NCI-H146 treated with DMSO at 0.1 percent for 48 hours (cell line): Measurements from ENCODE around the gene TJP1.
"Not testable (repeated sequence)": the region's sequence is repeated elsewhere in the genome, so short reads cannot be mapped to it uniquely, and the experiment has no call there.

ENCODE experiments used
- DNase-seq: peaks from one replicate; lab custom pipeline; 2025; ENCODE audit not compliant: unreplicated experiment; lab: John Stamatoyannopoulos, UW

The TJP1 gene

GRCh38 chr15:29685156-29686078 is 136.9 kb downstream of the TJP1 start:
- no peak for DNase-seq

DNA sequence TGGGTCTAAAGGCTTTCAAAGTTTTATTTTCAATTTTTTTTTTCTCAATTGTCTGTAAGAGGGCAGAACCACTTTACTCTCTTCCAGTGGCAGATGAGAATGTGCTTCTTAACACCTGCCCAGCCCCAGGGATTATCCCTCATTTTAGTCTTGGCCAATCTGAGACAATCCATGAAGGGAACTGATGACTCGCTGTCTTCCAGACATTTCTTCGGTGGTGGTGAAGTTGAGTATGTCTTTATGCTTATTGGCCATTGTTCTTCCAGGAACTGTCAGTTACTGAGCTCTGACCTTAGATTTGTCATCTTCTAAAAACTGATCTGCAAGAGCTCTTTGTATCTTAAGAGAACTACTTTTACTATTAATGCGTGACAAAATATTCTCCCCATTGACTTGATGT is 139.5 kb downstream of the TJP1 start:
- DNase-seq: no peak

DNA sequence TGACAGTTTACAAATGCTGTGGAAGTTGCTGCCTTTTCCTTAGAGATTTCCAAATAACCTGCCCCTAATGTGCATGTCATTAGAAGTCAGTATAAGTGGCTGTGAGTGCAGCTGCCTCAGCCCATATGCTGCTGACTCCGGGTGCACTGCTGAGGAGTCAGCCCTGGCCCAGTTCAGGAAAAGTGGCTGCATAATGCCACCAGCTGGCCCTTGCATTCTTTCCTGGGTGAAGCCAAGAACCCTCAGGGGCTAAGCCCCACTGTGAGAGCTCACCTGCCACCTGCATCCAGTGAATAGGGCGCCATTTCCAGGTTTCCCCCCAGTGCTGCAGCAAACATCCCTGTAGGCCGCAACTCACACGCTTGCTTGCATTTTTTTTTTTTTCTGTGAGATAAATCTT is 139.9 kb downstream of the TJP1 start:
- no peak for DNase-seq

DNA sequence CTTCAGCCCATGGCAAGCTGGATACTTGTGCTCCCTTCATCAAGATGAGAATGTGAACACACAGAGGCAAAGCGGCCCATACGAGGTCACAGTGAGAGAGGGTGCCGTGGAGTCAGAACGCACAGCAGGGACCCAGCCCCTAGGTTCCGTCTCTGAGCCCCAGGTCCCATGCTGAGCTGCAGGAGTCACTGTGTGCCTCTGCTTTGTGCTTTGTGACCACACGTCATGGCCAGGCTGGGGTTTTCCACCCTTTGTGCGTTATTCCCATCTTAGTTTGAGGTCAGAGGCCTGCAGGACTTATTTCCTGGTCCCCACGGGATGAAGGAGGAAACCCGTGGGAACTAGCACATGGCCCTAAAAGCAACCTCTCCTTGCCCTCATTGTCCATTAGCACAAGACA is 140.3 kb downstream of the TJP1 start:
- DNase-seq: no peak

DNA sequence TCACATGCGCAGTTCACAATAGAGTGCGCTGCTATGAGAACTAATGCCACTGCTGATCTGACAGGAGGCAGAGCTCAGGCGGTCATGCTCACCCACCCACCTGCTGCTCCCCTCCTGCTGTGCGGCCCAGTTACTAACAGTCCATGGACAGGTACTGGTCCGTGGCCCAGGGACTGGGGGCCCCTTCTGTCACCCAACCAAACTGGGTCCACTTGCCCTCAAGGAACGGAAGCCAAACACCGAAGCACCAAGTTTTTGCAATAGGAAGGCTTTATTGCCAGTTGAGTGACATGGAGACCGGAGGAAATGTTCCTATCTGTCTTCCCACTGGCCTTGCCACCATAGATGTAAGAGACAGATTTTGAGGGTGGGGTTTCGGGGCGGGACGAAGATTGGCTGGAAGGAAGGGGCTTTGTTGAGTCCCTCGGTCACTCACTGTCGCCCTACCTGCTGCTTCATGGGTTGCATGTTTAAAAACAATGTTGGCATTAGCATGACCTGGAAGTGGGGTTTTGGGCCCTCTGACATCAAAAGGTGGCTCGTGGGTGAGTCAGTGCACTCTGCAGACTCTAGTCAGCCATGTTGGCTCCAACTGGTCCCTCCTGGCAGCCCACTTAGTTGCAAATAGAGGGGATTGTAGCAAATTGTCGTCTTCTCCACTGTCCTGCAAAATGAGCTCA is 141.0 kb downstream of the TJP1 start:
- DNase-seq: no peak

GRCh38 chr15:29680465-29681165 is 141.7 kb downstream of the TJP1 start:
- DNase-seq: no peak

GRCh38 chr15:29678504-29679034 is 143.7 kb downstream of the TJP1 start:
- no peak for DNase-seq

- peak; percentile 69 for DNase-seq
These were observed 144.3 kb downstream of the TJP1 start for GRCh38 chr15:29677871-29678461.

DNA sequence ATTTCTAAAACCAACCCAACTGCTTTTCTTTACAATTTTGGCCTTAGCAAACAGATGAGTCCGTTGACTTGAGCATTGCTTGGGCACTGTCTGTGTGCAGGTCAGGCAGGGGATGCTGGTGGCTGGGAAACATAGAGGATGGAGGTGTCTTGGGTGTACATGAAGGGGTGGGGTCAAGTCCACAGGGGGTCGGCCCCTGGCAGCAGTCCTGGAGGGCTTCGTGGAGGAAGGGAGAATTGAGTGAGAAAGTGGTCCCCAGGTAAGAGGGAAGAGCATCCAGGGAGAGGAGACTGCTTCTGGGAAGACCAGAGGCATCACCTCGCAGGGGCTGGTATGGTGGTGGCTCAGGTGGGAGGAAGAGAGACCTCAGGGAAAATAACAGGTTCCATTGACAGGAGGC is 144.8 kb downstream of the TJP1 start:
- DNase-seq: no peak

DNA sequence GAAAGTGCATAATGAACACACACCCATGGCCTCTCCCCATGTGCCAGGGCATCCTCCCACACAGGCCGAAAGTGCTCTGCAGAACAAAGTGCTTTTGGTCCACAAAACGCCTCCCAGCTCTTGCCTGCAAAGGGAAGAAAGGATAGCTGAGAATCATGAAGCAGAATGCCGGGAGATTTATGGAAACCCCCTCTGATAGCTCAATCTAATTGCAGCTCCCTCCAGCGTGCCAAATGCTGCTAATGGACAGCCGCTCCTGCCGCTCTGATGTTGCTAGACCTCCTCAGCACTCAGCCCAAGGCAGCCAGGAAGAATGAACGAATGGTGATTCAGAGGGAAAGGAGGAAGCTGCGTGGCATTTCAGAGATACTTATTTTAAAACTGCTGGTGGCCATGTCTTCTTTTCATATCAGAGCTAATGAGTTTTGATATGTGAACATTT is 145.3 kb downstream of the TJP1 start:
- DNase-seq: no peak

- not testable (repeated sequence) for DNase-seq
These were observed 145.8 kb downstream of the TJP1 start for GRCh38 chr15:29676374-29676960.

DNA sequence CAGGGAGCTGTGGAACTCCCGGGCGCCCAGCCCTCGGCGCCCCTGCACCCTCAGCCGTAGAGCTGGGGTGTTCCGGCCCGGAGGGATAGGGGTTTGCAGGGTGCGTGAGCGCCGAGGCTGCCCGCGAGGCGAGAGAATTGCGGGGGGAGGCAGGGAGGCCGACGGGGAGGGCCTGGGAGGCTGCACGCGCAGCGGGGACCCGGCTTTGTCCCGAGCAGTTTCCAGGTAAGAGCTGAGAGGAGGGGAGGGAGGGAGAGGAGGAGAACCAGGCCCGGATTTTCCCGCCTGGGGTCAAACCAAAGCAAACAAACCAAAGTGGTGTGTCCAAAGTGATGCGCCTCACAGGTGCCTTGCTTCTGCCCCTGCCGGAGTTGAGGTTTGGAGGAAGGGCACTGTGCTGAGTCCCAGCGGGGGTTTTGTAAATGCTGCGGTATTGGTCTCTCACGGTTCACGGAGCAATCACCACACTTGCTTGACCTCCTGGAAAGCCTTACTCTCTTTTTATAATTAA is 146.4 kb downstream of the TJP1 start:
- DNase-seq: peak; percentile 13

GRCh38 chr15:29674661-29675533 is 147.4 kb downstream of the TJP1 start:
- no peak for DNase-seq

DNA sequence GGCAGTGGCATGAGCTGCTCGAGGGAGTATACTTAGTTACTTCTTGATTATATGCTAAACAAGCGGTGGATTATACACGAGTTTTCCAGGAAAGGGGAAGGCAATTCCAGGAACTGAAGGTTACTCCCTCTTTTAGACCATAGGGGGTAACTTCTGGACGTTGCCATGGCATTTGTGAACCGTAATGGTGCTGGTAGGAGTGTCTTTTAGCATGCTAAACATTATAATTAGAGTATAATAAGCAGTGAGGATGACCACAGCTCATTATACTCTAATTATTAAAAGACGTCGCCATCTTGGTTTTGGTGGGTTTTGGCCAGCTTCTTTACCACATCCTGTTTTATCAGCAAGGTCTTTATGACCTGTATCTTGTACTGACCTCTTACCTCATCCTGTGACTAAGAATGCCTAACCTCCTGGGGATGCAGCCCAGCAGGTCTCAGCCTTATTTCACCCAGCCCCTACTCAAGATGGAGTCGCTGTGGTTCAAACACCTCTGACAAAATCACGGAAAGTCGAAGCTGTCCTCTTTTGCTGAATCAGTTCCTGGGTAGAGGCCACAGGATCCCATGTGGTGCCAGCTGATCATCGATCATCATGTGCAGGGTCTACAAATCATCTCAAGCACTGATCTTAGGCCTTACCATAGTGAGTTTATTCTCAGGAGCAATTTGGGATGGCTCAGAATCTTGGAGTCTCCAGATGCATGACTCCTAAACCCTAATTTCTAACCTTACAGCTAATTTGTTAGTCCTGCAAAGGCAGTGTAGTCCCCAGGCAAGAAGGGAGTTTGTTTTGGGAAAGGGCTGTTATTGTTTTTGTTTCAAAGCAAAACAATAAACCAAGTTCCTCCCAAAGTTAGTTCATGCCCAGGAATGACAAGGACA is 149.1 kb downstream of the TJP1 start:
- DNase-seq: no peak

- DNase-seq: no peak
These were observed 149.8 kb downstream of the TJP1 start for GRCh38 chr15:29672446-29672845.

DNA sequence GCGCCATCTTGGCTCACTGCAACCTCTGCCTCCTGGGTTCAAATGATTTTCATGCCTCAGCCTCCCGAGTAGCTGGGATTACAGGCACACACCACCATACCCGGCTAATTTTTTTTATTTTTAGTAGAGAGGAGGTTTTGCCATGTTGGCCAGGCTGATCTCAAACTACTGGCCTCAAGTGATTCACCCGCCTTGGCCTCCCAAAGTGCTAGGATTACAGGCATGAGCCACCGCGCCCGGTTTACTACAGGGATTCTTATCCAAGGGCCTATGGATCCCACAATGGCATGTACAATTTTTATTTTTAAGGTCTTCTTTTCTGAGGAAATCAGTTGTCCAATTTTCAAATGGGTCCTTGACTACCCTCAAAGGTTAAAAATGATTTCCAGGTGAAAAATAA is 150.2 kb downstream of the TJP1 start:
- not testable (repeated sequence) for DNase-seq

GRCh38 chr15:29670998-29671981 is 151.0 kb downstream of the TJP1 start:
- DNase-seq: no peak
